IgD-negative memory B cell (primary cell): ENCODE results near the gene ANO3. TPM values are rescaled to one million over a fixed set of nuclear protein-coding genes. Genes with fewer than 3 reads are reported as not detected.

Experiments
- H3K27ac Mint-ChIP-seq, 3 donors: one replicate each; pipeline ENCODE4 v1.8.0; 2020 to 2022; ENCODE audit warnings: mild to moderate bottlenecking in 3 of 3, mixed read lengths in 3 of 3, moderate library complexity in 1 of 3
- H3K27me3 Mint-ChIP-seq: one replicate; pipeline ENCODE4 v1.8.0; 2021; ENCODE audit warnings: mixed read lengths
- H3K36me3 Mint-ChIP-seq: one replicate; pipeline ENCODE4 v1.8.0; 2020; ENCODE audit warnings: mild to moderate bottlenecking, mixed read lengths
- H3K4me1 Mint-ChIP-seq, 3 donors: one replicate each; pipeline ENCODE4 v1.8.0; 2020 to 2022; ENCODE audit warnings: mixed read lengths in 3 of 3, mild to moderate bottlenecking in 1 of 3
- H3K4me3 Mint-ChIP-seq, 4 donors: one replicate each; pipeline ENCODE4 v1.8.0; 2020 to 2022; ENCODE audit warnings: mild to moderate bottlenecking in 4 of 4, mixed read lengths in 4 of 4, moderate library complexity in 3 of 4
- H3K9me3 Mint-ChIP-seq, 3 donors: one replicate each; pipeline ENCODE4 v1.8.0; 2020 to 2021; ENCODE audit warnings: mixed read lengths in 3 of 3, mild to moderate bottlenecking in 1 of 3
- polyA plus RNA-seq: library from polyadenylated mRNA; unstranded; fragments of 300-500 nt; fragmentation: Illumina TruSeq; gene quantifications from one replicate; pipeline ENCODE4 v1.2.3, GENCODE V29; 2021

The ANO3 gene
- polyA plus RNA-seq, 1 donor from 2014 or later, result not detected

- Mint-ChIP-seq H3K9me3 (peaks cover 0 to 4% (median 3%) of the 10 kb centered on the region in 3 donors), H3K36me3 (peaks cover 1% of the 10 kb centered on the region), H3K4me1 (no peaks in the 10 kb centered on the region)
Observed at GRCh38 chr11:26330262-26330661, 1.7 kb upstream of the ANO3 start.

GRCh38 chr11:26332572-26332915 lies 614 bp downstream of the ANO3 start:
- H3K27ac Mint-ChIP-seq, result no peak overlapping the region
- peaks cover 1% of the 10 kb centered on the region for H3K36me3 Mint-ChIP-seq
- H3K4me1 Mint-ChIP-seq, result no peaks in the 10 kb centered on the region
- peaks cover 0 to 4% (median 3%) of the 10 kb centered on the region in 3 donors for H3K9me3 Mint-ChIP-seq
- H3K27me3 Mint-ChIP-seq, result peaks cover 8% of the 10 kb centered on the region
- no peak overlapping the region for H3K4me3 Mint-ChIP-seq

More at GRCh38 chr11:26330262-26330661, 1.7 kb upstream of the ANO3 start:
- Mint-ChIP-seq H3K27me3 (peaks cover 8% of the 10 kb centered on the region), H3K4me3 (no peak overlapping the region), H3K27ac (no peak overlapping the region)

GRCh38 chr11:26333906-26334305 lies 2.0 kb downstream of the ANO3 start:
- Mint-ChIP-seq H3K4me1 (no peaks in the 10 kb centered on the region), H3K27me3 (peaks cover 8% of the 10 kb centered on the region), H3K27ac (no peak overlapping the region), H3K9me3 (peaks cover 0 to 4% (median 3%) of the 10 kb centered on the region in 3 donors), H3K36me3 (peaks cover 1% of the 10 kb centered on the region), H3K4me3 (no peak overlapping the region)

- peaks cover 0 to 3% (median 0%) of the 10 kb centered on the region in 3 donors for H3K9me3 Mint-ChIP-seq
- H3K36me3 Mint-ChIP-seq, result no peaks in the 10 kb centered on the region
- peaks cover 6% of the 10 kb centered on the region for H3K27me3 Mint-ChIP-seq
- no peaks in the 10 kb centered on the region for H3K4me1 Mint-ChIP-seq
- no peak overlapping the region for H3K27ac Mint-ChIP-seq
- no peak overlapping the region for H3K4me3 Mint-ChIP-seq
Observed at GRCh38 chr11:26335903-26336302, 4.0 kb downstream of the ANO3 start.

- H3K27ac Mint-ChIP-seq, result no peak overlapping the region
- H3K36me3 Mint-ChIP-seq, result no peaks in the 10 kb centered on the region
- H3K9me3 Mint-ChIP-seq, result peaks cover 0 to 1% (median 0%) of the 10 kb centered on the region in 3 donors
- H3K4me3 Mint-ChIP-seq, result no peak overlapping the region
- H3K27me3 Mint-ChIP-seq, result no peaks in the 10 kb centered on the region
- H3K4me1 Mint-ChIP-seq, result no peaks in the 10 kb centered on the region
Observed at GRCh38 chr11:26344647-26345046, 12.7 kb downstream of the ANO3 start.

GRCh38 chr11:26348776-26349175 lies 16.8 kb downstream of the ANO3 start:
- Mint-ChIP-seq H3K27me3 (no peaks in the 10 kb centered on the region), H3K36me3 (no peaks in the 10 kb centered on the region), H3K4me1 (no peaks in the 10 kb centered on the region), H3K27ac (no peak overlapping the region), H3K9me3 (peaks cover 0 to 3% (median 0%) of the 10 kb centered on the region in 3 donors), H3K4me3 (no peak overlapping the region)

- H3K36me3 Mint-ChIP-seq, result no peaks in the 10 kb centered on the region
- H3K4me3 Mint-ChIP-seq, result no peak overlapping the region
- no peaks in the 10 kb centered on the region for H3K4me1 Mint-ChIP-seq
- H3K9me3 Mint-ChIP-seq, result peaks cover 0 to 3% (median 0%) of the 10 kb centered on the region in 3 donors
- no peak overlapping the region for H3K27ac Mint-ChIP-seq
- H3K27me3 Mint-ChIP-seq, result no peaks in the 10 kb centered on the region
Observed at GRCh38 chr11:26350002-26350401, 18.1 kb downstream of the ANO3 start.

GRCh38 chr11:26353010-26353409 lies 21.1 kb downstream of the ANO3 start:
- Mint-ChIP-seq H3K4me1 (no peaks in the 10 kb centered on the region), H3K9me3 (peaks cover 0 to 3% (median 0%) of the 10 kb centered on the region in 3 donors), H3K27me3 (no peaks in the 10 kb centered on the region), H3K36me3 (no peaks in the 10 kb centered on the region), H3K27ac (no peak overlapping the region), H3K4me3 (no peak overlapping the region)

GRCh38 chr11:26359055-26359454 lies 27.1 kb downstream of the ANO3 start:
- Mint-ChIP-seq H3K4me1 (no peaks in the 10 kb centered on the region), H3K27me3 (no peaks in the 10 kb centered on the region), H3K9me3 (peaks cover 0 to 8% (median 2%) of the 10 kb centered on the region in 3 donors), H3K36me3 (no peaks in the 10 kb centered on the region), H3K4me3 (no peak overlapping the region), H3K27ac (no peak overlapping the region)

GRCh38 chr11:26365284-26365683 lies 33.4 kb downstream of the ANO3 start:
- Mint-ChIP-seq H3K27me3 (no peaks in the 10 kb centered on the region), H3K9me3 (peaks cover 4 to 22% (median 17%) of the 10 kb centered on the region in 3 donors), H3K4me3 (no peak overlapping the region), H3K27ac (no peak overlapping the region), H3K36me3 (no peaks in the 10 kb centered on the region), H3K4me1 (no peaks in the 10 kb centered on the region)

- Mint-ChIP-seq H3K36me3 (no peaks in the 10 kb centered on the region), H3K4me3 (no peak overlapping the region), H3K4me1 (peaks cover 0 to 1% (median 0%) of the 10 kb centered on the region in 3 donors), H3K9me3 (peaks cover 5 to 30% (median 11%) of the 10 kb centered on the region in 3 donors), H3K27me3 (no peaks in the 10 kb centered on the region), H3K27ac (no peak overlapping the region)
Observed at GRCh38 chr11:26377619-26378018, 45.7 kb downstream of the ANO3 start.

GRCh38 chr11:26399336-26399735 lies 67.4 kb downstream of the ANO3 start:
- Mint-ChIP-seq H3K36me3 (no peaks in the 10 kb centered on the region), H3K27me3 (no peaks in the 10 kb centered on the region), H3K9me3 (peaks cover 0 to 7% (median 3%) of the 10 kb centered on the region in 3 donors), H3K4me1 (no peaks in the 10 kb centered on the region), H3K27ac (no peak overlapping the region), H3K4me3 (no peak overlapping the region)

GRCh38 chr11:26410706-26411366 lies 78.9 kb downstream of the ANO3 start:
- Mint-ChIP-seq H3K27ac (no peak overlapping the region), H3K4me1 (no peaks in the 10 kb centered on the region), H3K27me3 (no peaks in the 10 kb centered on the region), H3K4me3 (no peak overlapping the region), H3K9me3 (peaks cover 2 to 8% (median 2%) of the 10 kb centered on the region in 3 donors), H3K36me3 (no peaks in the 10 kb centered on the region)

GRCh38 chr11:26412955-26413354 lies 81.0 kb downstream of the ANO3 start:
- Mint-ChIP-seq H3K27ac (no peak overlapping the region), H3K27me3 (no peaks in the 10 kb centered on the region), H3K4me1 (no peaks in the 10 kb centered on the region), H3K36me3 (no peaks in the 10 kb centered on the region), H3K4me3 (no peak overlapping the region), H3K9me3 (peaks cover 2 to 4% (median 3%) of the 10 kb centered on the region in 3 donors)

- Mint-ChIP-seq H3K27me3 (no peaks in the 10 kb centered on the region), H3K4me1 (no peaks in the 10 kb centered on the region), H3K9me3 (peaks cover 2 to 3% (median 2%) of the 10 kb centered on the region in 3 donors), H3K36me3 (peaks cover 2% of the 10 kb centered on the region), H3K4me3 (no peak overlapping the region), H3K27ac (no peak overlapping the region)
Observed at GRCh38 chr11:26418386-26418912, 86.5 kb downstream of the ANO3 start.

- H3K4me3 Mint-ChIP-seq, result no peak overlapping the region
Observed at GRCh38 chr11:26420331-26420730, 88.4 kb downstream of the ANO3 start.

More at GRCh38 chr11:26420331-26420730, 88.4 kb downstream of the ANO3 start:
- Mint-ChIP-seq H3K36me3 (peaks cover 2% of the 10 kb centered on the region), H3K9me3 (peaks cover 0 to 4% (median 3%) of the 10 kb centered on the region in 3 donors), H3K27me3 (no peaks in the 10 kb centered on the region), H3K4me1 (no peaks in the 10 kb centered on the region), H3K27ac (no peak overlapping the region)
